Endodermal cell (in vitro differentiated cells): ENCODE measurements around the gene ABHD14A. TPM values are rescaled to one million over a fixed set of nuclear protein-coding genes. Genes with fewer than 3 reads are reported as not detected.

Experiments used
- DNase-seq: peaks from one replicate; pipeline ENCODE4 v3.0.0-alpha.2; 2017
- H3K27ac ChIP-seq: 2 replicates; pipeline ENCODE4 v1.5.1; 2013; ENCODE audit warnings: mild to moderate bottlenecking, low read depth, low read length, moderate library complexity
- H3K27me3 ChIP-seq: 2 replicates; pipeline ENCODE4 v1.6.1; 2013; ENCODE audit warnings: mild to moderate bottlenecking, low read length, moderate library complexity; ENCODE audit not compliant: insufficient read depth, control insufficient read depth, poor library complexity, severe bottlenecking
- H3K36me3 ChIP-seq: 2 replicates; pipeline ENCODE4 v1.7.0; 2013; ENCODE audit warnings: mild to moderate bottlenecking, low read length, moderate library complexity; ENCODE audit not compliant: control insufficient read depth, insufficient read depth
- H3K4me1 ChIP-seq: one replicate; pipeline ENCODE4 v1.7.0; 2013; ENCODE audit warnings: low read length; ENCODE audit not compliant: control insufficient read depth, insufficient read depth
- H3K4me3 ChIP-seq: 2 replicates; pipeline ENCODE4 v1.5.1; 2013; ENCODE audit warnings: mild to moderate bottlenecking, low read length, moderate library complexity
- H3K9ac ChIP-seq: 2 replicates; pipeline ENCODE4 v1.6.1; 2013; ENCODE audit warnings: mild to moderate bottlenecking, low read length, moderate library complexity; ENCODE audit not compliant: poor library complexity, severe bottlenecking; ENCODE audit errors: extremely low read depth
- H3K9me3 ChIP-seq: 2 replicates; pipeline ENCODE4 v1.6.1; 2013; ENCODE audit warnings: mild to moderate bottlenecking, low read length, moderate library complexity; ENCODE audit not compliant: control insufficient read depth
- H3K27ac Mint-ChIP-seq: 2 replicates; pipeline ENCODE4 v1.8.0; 2020; ENCODE audit warnings: mixed read lengths
- H3K27me3 Mint-ChIP-seq: 2 replicates; pipeline ENCODE4 v1.8.0; 2021; ENCODE audit warnings: mild to moderate bottlenecking, mixed read lengths; ENCODE audit not compliant: insufficient read depth
- H3K36me3 Mint-ChIP-seq: 2 replicates; pipeline ENCODE4 v1.8.0; 2020; ENCODE audit warnings: low read depth, mixed read lengths
- H3K4me1 Mint-ChIP-seq: 2 replicates; pipeline ENCODE4 v1.8.0; 2020; ENCODE audit warnings: mixed read lengths
- H3K4me3 Mint-ChIP-seq: 2 replicates; pipeline ENCODE4 v1.8.0; 2020; ENCODE audit warnings: mild to moderate bottlenecking, moderate library complexity, mixed read lengths
- H3K9me3 Mint-ChIP-seq: 2 replicates; pipeline ENCODE4 v1.8.0; 2020; ENCODE audit warnings: mild to moderate bottlenecking, mixed read lengths
- whole genome bisulfite sequencing, 2 experiments: methylation state at CpG; one replicate each; pipeline versions ENCODE4 v1.1.5 to v1.1.7; 2013; ENCODE audit warnings: missing lambda C conversion rate in 2 of 2, mixed read lengths in 1 of 2; ENCODE audit not compliant: insufficient coverage in 1 of 2, insufficient read length in 1 of 2; 5-methylcytosine and 5-hydroxymethylcytosine counted together
- total RNA-seq, 2 donors: library from RNA; stranded (reverse); fragmentation: NEBNext Ultra II Directional in 1 of 2; extraction: Animal tissue kit (Norgen Biotek cat#: 25700) in 1 of 2; gene quantifications; 2 replicates in 1 of 2; 3 replicates in 1 of 2; pipeline ENCODE4 v1.2.1, GENCODE V29; 2021
- TF ChIP-seq, protein P1 (sequence below): fragments of 200-600 bp; sonication (generic); conservative IDR thresholded peaks from 2 replicates; pipeline ENCODE4 v1.5.0; 2021; ENCODE audit warnings: antibody characterized with exemption, mild to moderate bottlenecking

ABHD14A gene
- total RNA-seq, 2 donors from 2014 or later = 9.6 to 10.1 TPM

DNA sequence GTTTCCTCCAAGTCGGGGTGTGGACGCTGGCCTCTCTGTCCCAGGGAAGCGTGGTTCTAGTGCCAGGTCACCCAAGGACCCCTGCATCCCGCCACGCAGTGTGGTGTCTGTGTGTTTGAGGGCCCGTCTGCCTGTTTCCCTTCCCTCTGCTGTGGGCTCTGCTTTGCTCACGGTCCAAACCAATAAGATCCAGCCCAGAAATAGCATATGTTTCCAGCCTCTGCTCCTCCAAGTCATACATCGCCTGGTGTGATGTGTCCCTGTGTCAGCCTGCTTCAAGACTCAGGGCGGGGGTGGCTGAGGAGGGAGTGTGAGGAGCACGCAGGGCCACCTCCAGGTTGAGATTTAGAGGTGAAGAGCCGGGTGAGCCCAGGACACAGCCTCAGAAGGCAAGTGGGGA is 42.7 kb downstream of the ABHD14A start:
- TF ChIP-seq, protein P1, sequence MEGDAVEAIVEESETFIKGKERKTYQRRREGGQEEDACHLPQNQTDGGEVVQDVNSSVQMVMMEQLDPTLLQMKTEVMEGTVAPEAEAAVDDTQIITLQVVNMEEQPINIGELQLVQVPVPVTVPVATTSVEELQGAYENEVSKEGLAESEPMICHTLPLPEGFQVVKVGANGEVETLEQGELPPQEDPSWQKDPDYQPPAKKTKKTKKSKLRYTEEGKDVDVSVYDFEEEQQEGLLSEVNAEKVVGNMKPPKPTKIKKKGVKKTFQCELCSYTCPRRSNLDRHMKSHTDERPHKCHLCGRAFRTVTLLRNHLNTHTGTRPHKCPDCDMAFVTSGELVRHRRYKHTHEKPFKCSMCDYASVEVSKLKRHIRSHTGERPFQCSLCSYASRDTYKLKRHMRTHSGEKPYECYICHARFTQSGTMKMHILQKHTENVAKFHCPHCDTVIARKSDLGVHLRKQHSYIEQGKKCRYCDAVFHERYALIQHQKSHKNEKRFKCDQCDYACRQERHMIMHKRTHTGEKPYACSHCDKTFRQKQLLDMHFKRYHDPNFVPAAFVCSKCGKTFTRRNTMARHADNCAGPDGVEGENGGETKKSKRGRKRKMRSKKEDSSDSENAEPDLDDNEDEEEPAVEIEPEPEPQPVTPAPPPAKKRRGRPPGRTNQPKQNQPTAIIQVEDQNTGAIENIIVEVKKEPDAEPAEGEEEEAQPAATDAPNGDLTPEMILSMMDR = no peak

DNA sequence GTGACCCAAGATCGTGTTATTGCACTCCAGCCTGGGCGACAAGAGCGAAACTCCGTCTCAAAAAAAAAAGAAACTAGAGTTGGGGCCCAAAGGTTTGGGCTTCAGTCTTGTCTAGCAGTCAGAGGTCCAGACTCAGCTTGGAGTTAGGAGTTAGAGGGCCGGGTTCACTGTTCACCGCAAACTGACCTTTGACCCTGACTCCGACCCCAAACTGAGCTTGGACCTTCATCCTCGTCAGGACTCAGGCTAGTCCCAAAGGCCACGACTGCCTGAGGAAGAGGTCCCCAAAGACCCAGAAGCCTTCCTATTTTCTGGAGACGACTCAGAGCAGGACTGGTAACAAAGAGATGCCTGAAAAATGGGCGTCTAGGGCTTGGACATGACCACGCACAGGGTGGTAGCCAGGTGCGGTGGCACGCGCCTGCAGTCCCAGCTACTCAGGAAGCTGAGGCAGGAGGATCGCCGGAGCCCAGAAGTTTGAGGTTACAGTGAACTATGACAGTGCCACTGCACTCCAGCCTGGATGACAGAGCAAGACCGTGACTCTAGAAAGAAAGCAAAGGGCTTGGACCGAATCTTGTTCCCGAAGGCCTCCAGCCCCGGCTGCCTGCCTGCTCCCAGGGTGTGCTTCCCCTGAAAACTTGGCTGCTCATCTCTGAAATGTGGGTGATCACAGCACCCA is 43.6 kb downstream of the ABHD14A start:
- no peaks in the 10 kb centered on the region for H3K9me3 ChIP-seq
- peaks cover 5% of the 10 kb centered on the region for H3K4me1 Mint-ChIP-seq
- H3K27ac Mint-ChIP-seq = no peak overlapping the region
- WGBS, 2 experiments = 93 to 95% methylated on average over 21 of the region's 21 CpGs
- H3K27me3 Mint-ChIP-seq = no peaks in the 10 kb centered on the region
- no peaks in the 10 kb centered on the region for H3K9me3 Mint-ChIP-seq
- no peak for DNase-seq
- no peaks in the 10 kb centered on the region for H3K4me1 ChIP-seq
- TF ChIP-seq, protein P1 = no peak
- no peaks in the 10 kb centered on the region for H3K36me3 Mint-ChIP-seq
- no peak overlapping the region for H3K4me3 ChIP-seq
- no peak overlapping the region for H3K9ac ChIP-seq
- no peak overlapping the region for H3K27ac ChIP-seq
- no peaks in the 10 kb centered on the region for H3K27me3 ChIP-seq
- H3K36me3 ChIP-seq = no peaks in the 10 kb centered on the region
- no peak overlapping the region for H3K4me3 Mint-ChIP-seq

More for the DNA sequence above, 42.7 kb downstream of the ABHD14A start:
- Mint-ChIP-seq H3K4me3 (no peak overlapping the region), H3K27me3 (no peaks in the 10 kb centered on the region), H3K27ac (no peak overlapping the region), H3K4me1 (no peaks in the 10 kb centered on the region), H3K9me3 (no peaks in the 10 kb centered on the region), H3K36me3 (no peaks in the 10 kb centered on the region)
- no peak overlapping the region for H3K27ac ChIP-seq
- no peak for DNase-seq
- H3K9me3 ChIP-seq = no peaks in the 10 kb centered on the region
- no peaks in the 10 kb centered on the region for H3K4me1 ChIP-seq
- no peaks in the 10 kb centered on the region for H3K27me3 ChIP-seq
- H3K9ac ChIP-seq = no peak overlapping the region
- H3K4me3 ChIP-seq = no peak overlapping the region
- H3K36me3 ChIP-seq = no peaks in the 10 kb centered on the region
- 86 to 92% methylated on average over 9 to 11 of the region's 11 CpGs for WGBS, 2 experiments

DNA sequence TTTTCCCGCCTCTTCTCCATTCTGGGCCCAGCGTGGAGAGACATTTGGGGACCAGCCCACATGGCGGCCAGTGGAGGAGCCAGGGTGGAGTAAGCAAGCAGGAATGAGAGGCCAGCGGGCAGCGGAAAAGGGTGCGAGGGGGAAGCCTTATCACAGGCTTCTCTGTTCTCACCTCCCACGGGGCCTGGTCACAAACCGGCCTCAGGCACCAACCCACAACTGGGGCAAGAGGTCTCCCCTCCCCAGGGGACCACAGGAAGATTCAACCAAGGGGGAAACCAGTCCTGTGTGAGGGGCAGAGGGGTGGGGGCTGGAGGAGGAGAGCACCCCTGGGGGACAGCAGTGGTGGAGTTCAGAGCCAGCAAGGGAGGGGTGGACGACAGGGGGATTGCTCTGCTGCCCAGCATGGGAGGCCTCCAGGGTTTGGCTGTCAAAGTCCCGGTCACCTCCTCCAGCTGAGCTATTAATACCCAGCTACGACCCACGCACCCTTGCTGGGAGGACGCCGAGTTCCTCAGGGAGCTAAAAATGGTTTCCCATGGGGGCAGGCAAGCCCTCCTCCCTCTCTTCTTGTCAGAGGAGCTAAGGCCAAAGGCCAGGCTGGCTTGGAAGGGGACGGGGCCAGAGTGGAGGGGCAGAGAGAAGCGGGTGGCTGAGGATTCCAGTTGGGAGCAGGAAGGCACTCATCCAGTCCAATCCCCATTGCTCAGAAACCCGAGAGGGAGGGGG is 44.7 kb downstream of the ABHD14A start:
- Mint-ChIP-seq H3K4me1 (peaks cover 5% of the 10 kb centered on the region), H3K9me3 (no peaks in the 10 kb centered on the region), H3K27ac (no peak overlapping the region), H3K4me3 (no peak overlapping the region), H3K27me3 (no peaks in the 10 kb centered on the region), H3K36me3 (no peaks in the 10 kb centered on the region)
- Histone ChIP-seq H3K27ac (no peak overlapping the region), H3K4me1 (no peaks in the 10 kb centered on the region), H3K9ac (no peak overlapping the region), H3K9me3 (no peaks in the 10 kb centered on the region), H3K4me3 (no peak overlapping the region), H3K27me3 (no peaks in the 10 kb centered on the region), H3K36me3 (no peaks in the 10 kb centered on the region)
- TF ChIP-seq, protein P1 = no peak
- 81 to 86% methylated on average over 11 to 17 of the region's 17 CpGs for WGBS, 2 experiments
- DNase-seq = no peak
